H1 (cell line): ENCODE measurements around the gene HBQ1. TPM values are rescaled to one million over a fixed set of nuclear protein-coding genes. Genes with fewer than 3 reads are reported as not detected.

Experiments used
- CTCF ChIA-PET: fragments of 300-600 bp; sonication (Branson Sonifier 250); formaldehyde crosslinking; loops from one replicate; lab custom pipeline; 2021; ENCODE audit not compliant: partially characterized antibody; lab: Charles Lee
- POLR2A ChIA-PET: fragments of 300-600 bp; sonication (Branson Sonifier 250); formaldehyde crosslinking; loops from one replicate; lab custom pipeline; 2021; ENCODE audit warnings: inconsistent platforms; ENCODE audit not compliant: partially characterized antibody; lab: Charles Lee
- DNase-seq, 2 experiments: peaks; one replicate each; pipeline versions ENCODE4 v3.0.0 to v3.0.0-alpha.2; 2010 to 2022; ENCODE audit warnings: low spot score in 2 of 2, low read depth in 1 of 2, mixed read lengths in 1 of 2
- FAIRE-seq: peaks from 2 replicates; lab custom pipeline; 2011; peaks lifted over from hg19 to GRCh38; lab: Jason Lieb, UNC
- H2AFZ ChIP-seq: 2 replicates; pipeline ENCODE4 v1.8.1; 2012; ENCODE audit warnings: low read length, inconsistent platforms
- H2AK5ac ChIP-seq: 2 replicates; pipeline ENCODE4 v1.6.1; 2013; ENCODE audit warnings: low read depth, low read length
- H2BK120ac ChIP-seq: replicated peaks from 2 replicates; pipeline ENCODE3; 2013; ENCODE audit warnings: low read depth, low read length, inconsistent platforms
- H2BK12ac ChIP-seq: 2 replicates; pipeline ENCODE4 v1.6.1; 2013; ENCODE audit warnings: low read depth, low read length
- H2BK15ac ChIP-seq: 2 replicates; pipeline ENCODE4 v1.6.1; 2013; ENCODE audit warnings: low read length
- H2BK20ac ChIP-seq: 2 replicates; pipeline ENCODE4 v1.6.1; 2013; ENCODE audit warnings: low read length
- H2BK5ac ChIP-seq: 2 replicates; pipeline ENCODE4 v1.6.1; 2013; ENCODE audit warnings: low read depth, low read length
- H3K14ac ChIP-seq: 2 replicates; pipeline ENCODE4 v1.6.1; 2013; ENCODE audit warnings: inconsistent platforms; ENCODE audit not compliant: insufficient read length
- H3K18ac ChIP-seq: 2 replicates; pipeline ENCODE4 v1.6.1; 2013; ENCODE audit warnings: low read length; ENCODE audit errors: extremely low read depth
- H3K23ac ChIP-seq: 2 replicates; pipeline ENCODE4 v1.6.1; 2013; ENCODE audit warnings: inconsistent platforms; ENCODE audit not compliant: insufficient read length
- H3K23me2 ChIP-seq: 2 replicates; pipeline ENCODE4 v1.6.1; 2013; ENCODE audit warnings: low read depth, low read length
- H3K27ac ChIP-seq: 2 replicates; pipeline ENCODE4 v1.6.1; 2011; ENCODE audit warnings: low read depth, low read length, inconsistent platforms
- H3K27me3 ChIP-seq, 4 experiments: replicated peaks in 1 of 4; 1 replicate in 1 of 4; 2 replicates in 3 of 4; pipeline versions ENCODE4 v1.6.1 to v1.8.1; 2011 to 2013; ENCODE audit warnings: low read length in 3 of 4, mild to moderate bottlenecking in 3 of 4, inconsistent platforms in 2 of 4, mixed read lengths in 2 of 4, moderate library complexity in 1 of 4; ENCODE audit not compliant: control insufficient read depth in 3 of 4, insufficient read depth in 3 of 4; ENCODE audit errors: extremely low read depth in 1 of 4
- H3K36me3 ChIP-seq, 4 experiments: 2 replicates each; pipeline versions ENCODE4 v1.6.1 to v1.8.1; 2011 to 2013; ENCODE audit warnings: mild to moderate bottlenecking in 4 of 4, low read length in 3 of 4, moderate library complexity in 2 of 4, control low read depth in 1 of 4, inconsistent platforms in 1 of 4; ENCODE audit not compliant: insufficient read depth in 4 of 4, control insufficient read depth in 2 of 4
- H3K4ac ChIP-seq: replicated peaks from 2 replicates; pipeline ENCODE3; 2013; ENCODE audit warnings: low read length, low read depth, mixed read lengths, inconsistent platforms; ENCODE audit not compliant: insufficient read length
- H3K4me1 ChIP-seq, 4 experiments: replicated peaks in 1 of 4; 1 replicate in 1 of 4; 2 replicates in 3 of 4; pipeline versions ENCODE4 v1.6.1 to v1.8.1; 2011 to 2013; ENCODE audit warnings: low read length in 3 of 4, inconsistent platforms in 2 of 4, mixed read lengths in 1 of 4; ENCODE audit not compliant: insufficient read depth in 4 of 4, control insufficient read depth in 3 of 4
- H3K4me2 ChIP-seq, 2 experiments: 2 replicates each; pipeline versions ENCODE4 v1.6.1 to v1.8.1; 2011 to 2013; ENCODE audit warnings: low read depth in 2 of 2, low read length in 2 of 2, control low read depth in 1 of 2, inconsistent platforms in 1 of 2, mild to moderate bottlenecking in 1 of 2; ENCODE audit not compliant: insufficient read depth in 1 of 2
- H3K4me3 ChIP-seq, 4 experiments: fragments of 200-600, 300-600 bp in 1 of 4; sonication (generic), shearing (Covaris generic), sonication (Bioruptor Twin) in 1 of 4; 2 replicates each; pipeline versions ENCODE4 v1.5.1 to v1.8.1; 2011 to 2016; ENCODE audit warnings: low read length in 4 of 4, low read depth in 3 of 4, control low read depth in 2 of 4, inconsistent platforms in 2 of 4, mild to moderate bottlenecking in 2 of 4, mixed read lengths in 1 of 4, moderate library complexity in 1 of 4; ENCODE audit not compliant: insufficient read depth in 2 of 4; ENCODE audit errors: extremely low read depth in 1 of 4
- H3K56ac ChIP-seq: replicated peaks from 2 replicates; pipeline ENCODE3; 2013; ENCODE audit warnings: low read depth, mild to moderate bottlenecking, mixed read lengths, low read length, inconsistent platforms; ENCODE audit not compliant: insufficient read length
- H3K79me1 ChIP-seq: 2 replicates; pipeline ENCODE4 v1.6.1; 2013; ENCODE audit warnings: low read depth, low read length, control low read depth
- H3K79me2 ChIP-seq, 2 experiments: 2 replicates each; pipeline versions ENCODE4 v1.6.1 to v1.8.1; 2012 to 2013; ENCODE audit warnings: low read length in 2 of 2, mild to moderate bottlenecking in 2 of 2, inconsistent platforms in 1 of 2; ENCODE audit not compliant: insufficient read depth in 2 of 2, control insufficient read depth in 1 of 2
- H3K9ac ChIP-seq, 4 experiments: replicated peaks in 1 of 4; 1 replicate in 1 of 4; 2 replicates in 3 of 4; pipeline versions ENCODE4 v1.6.1 to v1.8.1; 2011 to 2013; ENCODE audit warnings: low read depth in 3 of 4, low read length in 3 of 4, control low read depth in 2 of 4, mild to moderate bottlenecking in 2 of 4, moderate library complexity in 2 of 4, inconsistent platforms in 1 of 4; ENCODE audit errors: extremely low read depth in 1 of 4
- H3K9me3 ChIP-seq, 2 experiments: 2 replicates each; pipeline versions ENCODE4 v1.6.1 to v1.8.1; 2012 to 2013; ENCODE audit warnings: mild to moderate bottlenecking in 2 of 2, moderate library complexity in 2 of 2, control low read depth in 1 of 2, inconsistent platforms in 1 of 2, low read depth in 1 of 2, low read length in 1 of 2, mixed read lengths in 1 of 2; ENCODE audit not compliant: insufficient read depth in 2 of 2
- H4K20me1 ChIP-seq, 2 experiments: replicated peaks in 1 of 2; 2 replicates each; pipeline versions ENCODE3 to v1.8.1; 2011 to 2013; ENCODE audit warnings: inconsistent platforms in 2 of 2, low read length in 2 of 2, mild to moderate bottlenecking in 1 of 2; ENCODE audit not compliant: insufficient read depth in 2 of 2, control insufficient read depth in 1 of 2
- H4K5ac ChIP-seq: 2 replicates; pipeline ENCODE4 v1.6.1; 2013; ENCODE audit warnings: low read length, low read depth, mixed read lengths, inconsistent platforms; ENCODE audit not compliant: insufficient read length
- H4K8ac ChIP-seq: 2 replicates; pipeline ENCODE4 v1.8.0; 2013; ENCODE audit warnings: mild to moderate bottlenecking, moderate library complexity, low read length, inconsistent platforms; ENCODE audit not compliant: insufficient read depth; ENCODE audit errors: extremely low read depth
- H4K91ac ChIP-seq: replicated peaks from 2 replicates; pipeline ENCODE3; 2013; ENCODE audit warnings: low read length, mixed read lengths, inconsistent platforms; ENCODE audit not compliant: insufficient read length
- SP4 ChIP-seq: IDR thresholded peaks from 2 replicates; pipeline ENCODE4 v1.6.1; 2012; ENCODE audit warnings: low read length, inconsistent platforms
- WGBS, 2 experiments: shearing (Covaris generic) in 1 of 2; methylation state at CpG; one replicate each; pipeline versions ENCODE4 v1.1.6 to v1.1.7; 2013 to 2015; ENCODE audit warnings: low lambda C conversion rate in 2 of 2, mixed read lengths in 2 of 2, inconsistent platforms in 1 of 2, low coverage in 1 of 2, missing lambda C conversion rate in 1 of 2; ENCODE audit not compliant: insufficient replicate concordance in 2 of 2, insufficient coverage in 1 of 2, insufficient read length in 1 of 2; ENCODE audit errors: extremely low coverage in 1 of 2, missing lambda C conversion rate in 1 of 2; 5-methylcytosine and 5-hydroxymethylcytosine counted together
- polyA plus RNA-seq, 7 experiments: library from polyadenylated mRNA; depleted of rRNA in 3 of 7; stranded (reverse) in 5 of 7; unstranded in 2 of 7; fragments of >200 nt in 5 of 7; fragments of 200-250 nt in 2 of 7; gene quantifications; 1 replicate in 5 of 7; 2 replicates in 1 of 7; 4 replicates in 1 of 7; pipeline versions ENCODE4 v1.2.1 to v1.2.3, GENCODE V29; 2011 to 2013; ENCODE audit warnings: missing spikeins in 2 of 7, mixed read lengths in 2 of 7
- total RNA-seq: library from RNA; stranded (reverse); fragmentation: NEBNext Ultra II Directional; extraction: Animal tissue kit (Norgen Biotek cat#: 25700); gene quantifications from 2 replicates; pipeline ENCODE4 v1.2.1, GENCODE V29; 2021
- TF ChIP-seq, protein P1 (sequence below): IDR thresholded peaks from 2 replicates; pipeline ENCODE4 v1.6.1; 2012; ENCODE audit warnings: inconsistent platforms

HBQ1 gene
- total and polyA plus RNA-seq, 2 of the 8 experiments (the other 6 are each of a cell fraction or from before 2014, with no cell fraction given) = 2.9 to 17.1 TPM

DNA sequence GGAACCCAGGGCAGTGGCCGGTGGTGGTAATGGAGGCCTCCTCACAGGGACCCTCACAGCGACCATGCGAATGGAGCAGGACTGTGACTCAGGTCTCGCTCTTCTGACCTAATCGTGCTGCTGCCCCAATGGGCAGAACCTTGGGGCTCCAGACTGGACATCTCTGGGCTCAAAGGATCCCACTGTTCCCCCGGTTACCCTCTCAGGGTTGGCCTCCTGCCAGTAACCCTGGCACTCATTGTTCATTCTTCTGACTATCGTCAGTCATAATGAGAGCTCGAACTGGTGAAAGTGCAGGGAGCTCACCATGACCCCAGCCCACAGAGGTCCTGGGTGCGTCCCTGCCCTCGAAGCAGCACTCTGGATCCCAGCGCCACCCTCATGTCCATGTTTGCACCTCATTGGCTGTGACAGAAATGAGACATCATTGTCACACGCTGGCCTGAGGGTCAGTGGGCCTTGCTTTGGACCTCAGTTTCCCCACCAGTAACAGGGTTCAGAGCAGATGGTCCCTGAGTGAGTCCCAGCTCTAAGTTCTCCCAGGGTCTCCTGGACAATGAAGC lies 37.8 kb upstream of the HBQ1 start:
- Histone ChIP-seq H3K56ac (no peak overlapping the region), H3K9me3 (no peaks in the 10 kb centered on the region)
- FAIRE-seq = no peak
- TF ChIP-seq SP4 = no peak
- TF ChIP-seq, protein P1, sequence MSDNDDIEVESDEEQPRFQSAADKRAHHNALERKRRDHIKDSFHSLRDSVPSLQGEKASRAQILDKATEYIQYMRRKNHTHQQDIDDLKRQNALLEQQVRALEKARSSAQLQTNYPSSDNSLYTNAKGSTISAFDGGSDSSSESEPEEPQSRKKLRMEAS = no peak
- TF ChIP-seq, all 59 proteins: peak for 0
- WGBS, 2 experiments = 94% methylated on average over 12 of the region's 12 CpGs; no CpG with 5 or more reads in 1 of the 2 experiments
- no peaks in the 10 kb centered on the region for H3K23me2 ChIP-seq
- H2BK12ac ChIP-seq = no peak overlapping the region
- no peak overlapping the region for H4K91ac ChIP-seq
- H3K27me3 ChIP-seq = no peaks in the 10 kb centered on the region
- H3K4me2 ChIP-seq = no peak overlapping the region
- no peak overlapping the region for H2AFZ ChIP-seq
- no peak overlapping the region for H3K14ac ChIP-seq
- no peak overlapping the region for H3K9ac ChIP-seq
- H2BK120ac ChIP-seq = no peak overlapping the region
- H3K4ac ChIP-seq = no peak overlapping the region
- peak overlapping the region; percentile 21; the same call in 1 of the 2 replicates for H2BK20ac ChIP-seq
- H3K18ac ChIP-seq = no peak overlapping the region
- no peak overlapping the region for H3K4me3 ChIP-seq
- H3K27ac ChIP-seq = no peak overlapping the region
- H3K79me1 ChIP-seq = no peaks in the 10 kb centered on the region
- no peaks in the 10 kb centered on the region; a peak in 1 of 7 replicates for H3K4me1 ChIP-seq
- 0 out of 2 replicates have a peak overlapping the region, but pooled peaks have one; percentile 46 for H2BK15ac ChIP-seq
- POLR2A ChIA-PET = interaction anchor here (1.8 kb wide), 1 partner anchor 10 kb away, joined by 4 read pairs; no protein-coding TSS in a partner anchor
- no peak overlapping the region for H2BK5ac ChIP-seq
- H2AK5ac ChIP-seq = no peak overlapping the region
- CTCF ChIA-PET = interaction anchor here (1.0 to 2.4 kb wide), 3 partner anchors 22 to 35 kb away, joined by 3 to 8 read pairs (median 3); no protein-coding TSS in a partner anchor
- H3K23ac ChIP-seq = no peak overlapping the region
- no peaks in the 10 kb centered on the region; a peak in 1 of 4 replicates for H3K79me2 ChIP-seq
- DNase-seq = no peak
- H3K36me3 ChIP-seq = no peaks in the 10 kb centered on the region
- peak overlapping the region; percentile 45; the same call in 1 of the 2 replicates for H4K8ac ChIP-seq
- no peaks in the 10 kb centered on the region for H4K20me1 ChIP-seq
- no peak overlapping the region for H4K5ac ChIP-seq
